HepG2 (cell line): ENCODE measurements around the gene DYRK2. TPM values are rescaled to one million over a fixed set of nuclear protein-coding genes. Genes with fewer than 3 reads are reported as not detected.

Source experiments
- ATF7-NPFF ChIP-seq: sonication (generic); formaldehyde crosslinking; IDR thresholded peaks from 2 replicates; pipeline ENCODE4 v1.8.1; 2023; ENCODE audit warnings: mild to moderate bottlenecking, low read depth, missing genetic modification reagents, moderate library complexity
- ATM ChIP-seq: fragments of 450-650 bp; IDR thresholded peaks from 2 replicates; pipeline ENCODE4 v1.7.1; 2017; ENCODE audit warnings: mild to moderate bottlenecking, borderline replicate concordance
- BRCA1 ChIP-seq: sonication (generic); formaldehyde crosslinking; IDR thresholded peaks from 2 replicates; pipeline ENCODE4 v1.4.0; 2020; ENCODE audit warnings: missing genetic modification reagents
- DPF2 ChIP-seq: sonication (generic); formaldehyde crosslinking; IDR thresholded peaks from 2 replicates; pipeline ENCODE4 v1.4.0; 2020; ENCODE audit warnings: mild to moderate bottlenecking, low read depth, missing genetic modification reagents, borderline replicate concordance
- FOXK1 ChIP-seq: sonication (generic); formaldehyde crosslinking; IDR thresholded peaks from 2 replicates; pipeline ENCODE4 v1.4.0; 2020; ENCODE audit warnings: low read depth, missing genetic modification reagents, borderline replicate concordance
- HOXA3 ChIP-seq: sonication (generic); formaldehyde crosslinking; IDR thresholded peaks from 2 replicates; pipeline ENCODE4 v1.5.0; 2020; ENCODE audit warnings: missing genetic modification reagents
- IRF2 ChIP-seq: IDR thresholded peaks from 2 replicates; pipeline ENCODE4 v1.6.1; 2018; ENCODE audit warnings: missing genetic modification reagents, missing compliant biosample characterization
- KDM3A ChIP-seq: IDR thresholded peaks from 2 replicates; pipeline ENCODE4 v1.6.1; 2018; ENCODE audit warnings: low read depth, missing compliant biosample characterization
- NR2F1 ChIP-seq, 2 experiments: fragments of 450-650 bp in 1 of 2; formaldehyde crosslinking in 1 of 2; IDR thresholded peaks; 2 replicates each; pipeline versions ENCODE4 v1.5.0 to v1.6.1; 2016 to 2020; ENCODE audit warnings: mild to moderate bottlenecking in 1 of 2, missing compliant biosample characterization in 1 of 2, missing genetic modification reagents in 1 of 2, moderate library complexity in 1 of 2
- TBL1XR1 ChIP-seq: fragments of 150-350 bp; IDR thresholded peaks from 2 replicates; pipeline ENCODE4 v1.6.1; 2014; ENCODE audit warnings: borderline replicate concordance, low read length; ENCODE audit not compliant: partially characterized antibody
- ZFP1 ChIP-seq: IDR thresholded peaks from 2 replicates; pipeline ENCODE4 v1.6.1; 2016
- ZMAT3 ChIP-seq: sonication (generic); formaldehyde crosslinking; conservative IDR thresholded peaks from 2 replicates; pipeline ENCODE4 v1.7.0; 2021; ENCODE audit warnings: missing genetic modification reagents
- ZNF282 ChIP-seq: fragments of 450-650 bp; IDR thresholded peaks from 2 replicates; pipeline ENCODE4 v1.6.1; 2018; ENCODE audit not compliant: partially characterized antibody
- ZNF337 ChIP-seq: sonication (generic); formaldehyde crosslinking; IDR thresholded peaks from 2 replicates; pipeline ENCODE4 v1.5.1; 2020; ENCODE audit warnings: missing genetic modification reagents, low read depth, mild to moderate bottlenecking, borderline replicate concordance
- ZNF33B ChIP-seq: sonication (generic); formaldehyde crosslinking; IDR thresholded peaks from 2 replicates; pipeline ENCODE4 v1.5.1; 2020; ENCODE audit warnings: mild to moderate bottlenecking, missing genetic modification reagents
- ZNF605 ChIP-seq: sonication (generic); formaldehyde crosslinking; IDR thresholded peaks from 2 replicates; pipeline ENCODE4 v1.8.0; 2022; ENCODE audit warnings: mild to moderate bottlenecking, missing genetic modification reagents
- ZNF619 ChIP-seq: sonication (generic); formaldehyde crosslinking; IDR thresholded peaks from 2 replicates; pipeline ENCODE4 v1.4.0; 2020; ENCODE audit warnings: mild to moderate bottlenecking, missing genetic modification reagents
- ZNF749 ChIP-seq: sonication (generic); formaldehyde crosslinking; IDR thresholded peaks from 2 replicates; pipeline ENCODE4 v1.8.0; 2022; ENCODE audit warnings: mild to moderate bottlenecking, missing genetic modification reagents, moderate library complexity, borderline replicate concordance
- polyA plus RNA-seq, 8 experiments: library from polyadenylated mRNA; depleted of rRNA in 3 of 8; stranded (reverse) in 7 of 8; unstranded in 1 of 8; fragments of >200 nt; fragmentation: Illumina TruSeq in 4 of 8; extraction: Trizol in 4 of 8; gene quantifications; 2 replicates each; pipeline versions ENCODE4 v1.2.1 to v1.2.3, GENCODE V29; 2011 to 2016; ENCODE audit warnings: low read depth in 4 of 8, missing spikeins in 1 of 8, mixed read lengths in 1 of 8; ENCODE audit not compliant: insufficient read depth in 1 of 8
- total RNA-seq, 5 experiments: library from RNA; depleted of rRNA; stranded (reverse); fragments of >200 nt; fragmentation: Illumina TruSeq; extraction: Trizol; gene quantifications; 2 replicates each; pipeline ENCODE4 v1.2.3, GENCODE V29; 2016; ENCODE audit warnings: low read depth in 1 of 5
- TF ChIP-seq, protein P1 (sequence below): sonication (generic); formaldehyde crosslinking; IDR thresholded peaks from 2 replicates; pipeline ENCODE4 v1.5.1; 2020; ENCODE audit warnings: mild to moderate bottlenecking, missing genetic modification reagents, moderate library complexity
- TF ChIP-seq, protein P2 (sequence below): sonication (generic); formaldehyde crosslinking; IDR thresholded peaks from 2 replicates; pipeline ENCODE4 v1.4.0; 2020; ENCODE audit warnings: mild to moderate bottlenecking, missing genetic modification reagents
- TF ChIP-seq, protein P3 (sequence below): sonication (generic); formaldehyde crosslinking; IDR thresholded peaks from 2 replicates; pipeline ENCODE4 v1.5.0; 2020; ENCODE audit warnings: missing genetic modification reagents, mild to moderate bottlenecking, borderline replicate concordance
- TF ChIP-seq, protein P4 (sequence below): sonication (generic); formaldehyde crosslinking; IDR thresholded peaks from 2 replicates; pipeline ENCODE4 v1.4.0; 2020; ENCODE audit warnings: missing genetic modification reagents, borderline replicate concordance

DYRK2 gene
- total and polyA plus RNA-seq, 2 of the 13 experiments (the other 11 are each of a cell fraction or from before 2014, with no cell fraction given): 8.2 to 11.5 TPM

DNA sequence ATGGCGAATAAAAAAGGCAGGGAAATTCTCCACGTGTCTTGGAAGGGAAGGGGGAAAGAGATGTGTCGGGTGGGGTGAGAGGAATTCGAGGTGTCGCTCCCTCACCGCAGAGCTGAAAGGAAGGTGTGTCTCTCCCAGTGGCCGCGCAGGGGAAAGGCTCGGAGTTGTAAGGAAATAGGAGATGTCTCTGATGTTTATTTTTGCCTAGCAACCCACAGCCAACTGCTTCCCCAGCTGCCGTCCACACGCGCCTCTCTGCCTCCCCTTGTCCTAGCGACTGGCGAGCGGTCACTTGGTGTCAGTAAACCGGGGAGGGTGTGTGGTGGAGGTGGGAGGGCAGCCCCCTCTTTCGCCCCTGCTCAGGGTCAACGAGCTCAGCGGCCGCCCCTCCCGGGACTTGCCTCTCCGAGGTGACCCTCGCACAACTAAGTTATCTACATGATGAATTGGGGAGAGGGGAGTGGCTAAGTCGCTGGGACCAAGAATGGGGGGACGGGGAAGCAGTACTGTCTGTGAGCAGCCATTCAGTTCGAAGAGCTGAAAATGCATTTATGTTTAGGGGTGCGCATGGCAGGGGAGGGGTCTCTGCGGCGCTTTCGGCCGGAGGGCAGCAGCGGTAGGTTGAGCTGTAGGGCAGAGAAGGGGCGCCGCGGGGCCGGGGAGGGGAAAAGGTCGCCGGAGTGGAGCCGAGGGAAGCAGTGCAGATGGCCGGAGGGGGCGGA, 585 bp upstream of the DYRK2 start (continued):
- TF ChIP-seq TBL1XR1 (peak; percentile 19), HOXA3 (no peak), ZFP1 (no peak), ZNF605 (CRISPR knock-in tag) (peak; percentile 8; the same call in 1 of the 2 replicates), ATM (no peak), KDM3A (CRISPR knock-in tag) (no peak), FOXK1 (CRISPR knock-in tag) (no peak), BRCA1 (CRISPR knock-in tag) (no peak), ZNF337 (no peak), ATF7-NPFF (0 out of 2 replicates have a peak, but pooled peaks have one; percentile 32), ZNF749 (no peak), DPF2 (CRISPR knock-in tag) (no peak), ZMAT3 (CRISPR knock-in tag) (no peak), IRF2 (CRISPR knock-in tag) (no peak), NR2F1 (CRISPR knock-in tag; IDR thresholded peaks at IDR 0.05) (peak in 1 of 2 experiments; percentile 32; a peak in 1 of 4 replicates), ZNF33B (CRISPR knock-in tag) (no peak), ZNF282 (no peak), ZNF619 (no peak)
- TF ChIP-seq, protein P1, sequence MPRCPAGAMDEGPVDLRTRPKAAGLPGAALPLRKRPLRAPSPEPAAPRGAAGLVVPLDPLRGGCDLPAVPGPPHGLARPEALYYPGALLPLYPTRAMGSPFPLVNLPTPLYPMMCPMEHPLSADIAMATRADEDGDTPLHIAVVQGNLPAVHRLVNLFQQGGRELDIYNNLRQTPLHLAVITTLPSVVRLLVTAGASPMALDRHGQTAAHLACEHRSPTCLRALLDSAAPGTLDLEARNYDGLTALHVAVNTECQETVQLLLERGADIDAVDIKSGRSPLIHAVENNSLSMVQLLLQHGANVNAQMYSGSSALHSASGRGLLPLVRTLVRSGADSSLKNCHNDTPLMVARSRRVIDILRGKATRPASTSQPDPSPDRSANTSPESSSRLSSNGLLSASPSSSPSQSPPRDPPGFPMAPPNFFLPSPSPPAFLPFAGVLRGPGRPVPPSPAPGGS (CRISPR knock-in tag): no peak
- TF ChIP-seq, protein P2, sequence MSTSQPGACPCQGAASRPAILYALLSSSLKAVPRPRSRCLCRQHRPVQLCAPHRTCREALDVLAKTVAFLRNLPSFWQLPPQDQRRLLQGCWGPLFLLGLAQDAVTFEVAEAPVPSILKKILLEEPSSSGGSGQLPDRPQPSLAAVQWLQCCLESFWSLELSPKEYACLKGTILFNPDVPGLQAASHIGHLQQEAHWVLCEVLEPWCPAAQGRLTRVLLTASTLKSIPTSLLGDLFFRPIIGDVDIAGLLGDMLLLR (CRISPR knock-in tag): no peak
- TF ChIP-seq, protein P3, sequence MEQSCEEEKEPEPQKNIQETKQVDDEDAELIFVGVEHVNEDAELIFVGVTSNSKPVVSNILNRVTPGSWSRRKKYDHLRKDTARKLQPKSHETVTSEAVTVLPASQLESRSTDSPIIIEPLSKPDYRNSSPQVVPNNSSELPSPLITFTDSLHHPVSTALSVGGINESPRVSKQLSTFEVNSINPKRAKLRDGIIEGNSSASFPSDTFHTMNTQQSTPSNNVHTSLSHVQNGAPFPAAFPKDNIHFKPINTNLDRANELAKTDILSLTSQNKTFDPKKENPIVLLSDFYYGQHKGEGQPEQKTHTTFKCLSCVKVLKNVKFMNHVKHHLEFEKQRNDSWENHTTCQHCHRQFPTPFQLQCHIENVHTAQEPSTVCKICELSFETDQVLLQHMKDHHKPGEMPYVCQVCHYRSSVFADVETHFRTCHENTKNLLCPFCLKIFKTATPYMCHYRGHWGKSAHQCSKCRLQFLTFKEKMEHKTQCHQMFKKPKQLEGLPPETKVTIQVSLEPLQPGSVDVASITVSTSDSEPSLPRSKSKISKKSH (CRISPR knock-in tag): no peak
- TF ChIP-seq, protein P4, sequence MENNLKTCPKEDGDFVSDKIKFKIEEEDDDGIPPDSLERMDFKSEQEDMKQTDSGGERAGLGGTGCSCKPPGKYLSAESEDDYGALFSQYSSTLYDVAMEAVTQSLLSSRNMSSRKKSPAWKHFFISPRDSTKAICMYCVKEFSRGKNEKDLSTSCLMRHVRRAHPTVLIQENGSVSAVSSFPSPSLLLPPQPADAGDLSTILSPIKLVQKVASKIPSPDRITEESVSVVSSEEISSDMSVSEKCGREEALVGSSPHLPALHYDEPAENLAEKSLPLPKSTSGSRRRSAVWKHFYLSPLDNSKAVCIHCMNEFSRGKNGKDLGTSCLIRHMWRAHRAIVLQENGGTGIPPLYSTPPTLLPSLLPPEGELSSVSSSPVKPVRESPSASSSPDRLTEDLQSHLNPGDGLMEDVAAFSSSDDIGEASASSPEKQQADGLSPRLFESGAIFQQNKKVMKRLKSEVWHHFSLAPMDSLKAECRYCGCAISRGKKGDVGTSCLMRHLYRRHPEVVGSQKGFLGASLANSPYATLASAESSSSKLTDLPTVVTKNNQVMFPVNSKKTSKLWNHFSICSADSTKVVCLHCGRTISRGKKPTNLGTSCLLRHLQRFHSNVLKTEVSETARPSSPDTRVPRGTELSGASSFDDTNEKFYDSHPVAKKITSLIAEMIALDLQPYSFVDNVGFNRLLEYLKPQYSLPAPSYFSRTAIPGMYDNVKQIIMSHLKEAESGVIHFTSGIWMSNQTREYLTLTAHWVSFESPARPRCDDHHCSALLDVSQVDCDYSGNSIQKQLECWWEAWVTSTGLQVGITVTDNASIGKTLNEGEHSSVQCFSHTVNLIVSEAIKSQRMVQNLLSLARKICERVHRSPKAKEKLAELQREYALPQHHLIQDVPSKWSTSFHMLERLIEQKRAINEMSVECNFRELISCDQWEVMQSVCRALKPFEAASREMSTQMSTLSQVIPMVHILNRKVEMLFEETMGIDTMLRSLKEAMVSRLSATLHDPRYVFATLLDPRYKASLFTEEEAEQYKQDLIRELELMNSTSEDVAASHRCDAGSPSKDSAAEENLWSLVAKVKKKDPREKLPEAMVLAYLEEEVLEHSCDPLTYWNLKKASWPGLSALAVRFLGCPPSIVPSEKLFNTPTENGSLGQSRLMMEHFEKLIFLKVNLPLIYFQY (CRISPR knock-in tag): no peak
